HL-60 (cell line): ENCODE results near the gene SEPTIN5.

Experiments used
- DNase-seq, 2 experiments: peaks; one replicate each; pipeline ENCODE4 v3.0.0-alpha.2; 2010 to 2020; ENCODE audit warnings: low read depth in 1 of 2, low spot score in 1 of 2
- H3K27ac ChIP-seq: fragments of 250-450 bp; sonication (Bioruptor Pico); replicated peaks from 2 replicates; pipeline ENCODE4 v1.5.1; 2020; ENCODE audit warnings: mild to moderate bottlenecking, moderate library complexity
- H3K27me3 ChIP-seq: fragments of 250-450 bp; sonication (Bioruptor Pico); 2 replicates; pipeline ENCODE4 v1.5.1; 2021; ENCODE audit warnings: mild to moderate bottlenecking, moderate library complexity; ENCODE audit not compliant: insufficient read depth, poor library complexity, severe bottlenecking
- H3K4me3 ChIP-seq: replicated peaks from 2 replicates; pipeline ENCODE4 v1.5.1; 2011; ENCODE audit warnings: mild to moderate bottlenecking, control low read depth, low read length; ENCODE audit not compliant: insufficient read depth
- CTCF ChIP-seq: IDR thresholded peaks from one replicate; pipeline ENCODE4 v1.5.1; 2011; ENCODE audit warnings: low read length, control low read depth, inconsistent platforms; ENCODE audit not compliant: insufficient read depth
- GABPA ChIP-seq: IDR thresholded peaks from 2 replicates; pipeline ENCODE4 v1.6.1; 2012; ENCODE audit warnings: low read depth
- POLR2AphosphoS5 ChIP-seq: IDR thresholded peaks from 2 replicates; pipeline ENCODE4 v1.6.1; 2012; ENCODE audit warnings: low read depth
- SPI1 ChIP-seq: IDR thresholded peaks from 2 replicates; pipeline ENCODE4 v1.6.1; 2012; ENCODE audit warnings: low read depth, mild to moderate bottlenecking, borderline replicate concordance
- TF ChIP-seq, protein P1 (sequence below): IDR thresholded peaks from 2 replicates; pipeline ENCODE4 v1.6.1; 2012; ENCODE audit warnings: low read depth; ENCODE audit not compliant: insufficient replicate concordance

SEPTIN5 gene

DNA sequence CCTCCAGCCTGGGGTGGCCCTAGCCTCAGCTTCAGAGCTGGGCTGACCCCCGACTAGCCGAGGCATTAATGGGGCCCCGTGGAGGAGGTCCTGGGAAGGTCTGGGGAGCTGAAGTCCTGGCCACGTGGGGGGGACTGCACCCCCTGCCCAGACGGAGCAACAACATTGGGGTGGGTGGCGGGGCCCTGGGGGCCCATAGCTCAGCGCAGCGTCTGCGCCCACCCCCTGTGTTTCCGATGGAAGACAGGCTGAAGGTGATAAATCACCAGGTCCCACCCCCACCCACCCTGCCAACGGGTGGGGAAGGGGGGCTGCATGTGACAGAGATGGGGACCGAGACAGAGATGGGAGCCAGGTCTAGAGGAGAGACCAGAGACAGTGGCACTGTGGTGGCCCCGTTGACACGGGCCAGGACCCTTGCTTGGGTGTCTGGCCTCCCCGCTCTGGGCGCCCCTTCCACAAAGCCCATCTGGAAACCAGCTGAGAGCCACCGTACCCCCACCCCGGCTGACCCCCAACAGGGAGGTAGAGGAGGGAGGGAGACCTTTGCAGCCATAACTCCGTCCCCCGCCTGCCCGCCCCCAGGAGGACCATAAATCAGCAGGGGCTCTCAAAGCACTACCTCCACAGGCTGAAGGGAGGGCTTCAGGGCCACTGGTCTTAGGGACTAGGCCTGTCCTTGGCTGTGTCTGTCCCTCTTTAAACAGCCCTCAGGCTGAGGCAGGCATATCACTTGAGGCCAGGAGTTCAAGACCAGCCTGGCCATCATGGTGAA, 17.2 kb downstream of the SEPTIN5 start:
- DNase-seq = no peak
- Histone ChIP-seq H3K27ac (no peak overlapping the region), H3K27me3 (no peaks in the 10 kb centered on the region), H3K4me3 (no peak overlapping the region)
- TF ChIP-seq SPI1 (no peak), GABPA (no peak)

- Histone ChIP-seq H3K27ac (no peak overlapping the region), H3K27me3 (no peaks in the 10 kb centered on the region), H3K4me3 (no peak overlapping the region)
- DNase-seq = no peak
- TF ChIP-seq, protein P1, sequence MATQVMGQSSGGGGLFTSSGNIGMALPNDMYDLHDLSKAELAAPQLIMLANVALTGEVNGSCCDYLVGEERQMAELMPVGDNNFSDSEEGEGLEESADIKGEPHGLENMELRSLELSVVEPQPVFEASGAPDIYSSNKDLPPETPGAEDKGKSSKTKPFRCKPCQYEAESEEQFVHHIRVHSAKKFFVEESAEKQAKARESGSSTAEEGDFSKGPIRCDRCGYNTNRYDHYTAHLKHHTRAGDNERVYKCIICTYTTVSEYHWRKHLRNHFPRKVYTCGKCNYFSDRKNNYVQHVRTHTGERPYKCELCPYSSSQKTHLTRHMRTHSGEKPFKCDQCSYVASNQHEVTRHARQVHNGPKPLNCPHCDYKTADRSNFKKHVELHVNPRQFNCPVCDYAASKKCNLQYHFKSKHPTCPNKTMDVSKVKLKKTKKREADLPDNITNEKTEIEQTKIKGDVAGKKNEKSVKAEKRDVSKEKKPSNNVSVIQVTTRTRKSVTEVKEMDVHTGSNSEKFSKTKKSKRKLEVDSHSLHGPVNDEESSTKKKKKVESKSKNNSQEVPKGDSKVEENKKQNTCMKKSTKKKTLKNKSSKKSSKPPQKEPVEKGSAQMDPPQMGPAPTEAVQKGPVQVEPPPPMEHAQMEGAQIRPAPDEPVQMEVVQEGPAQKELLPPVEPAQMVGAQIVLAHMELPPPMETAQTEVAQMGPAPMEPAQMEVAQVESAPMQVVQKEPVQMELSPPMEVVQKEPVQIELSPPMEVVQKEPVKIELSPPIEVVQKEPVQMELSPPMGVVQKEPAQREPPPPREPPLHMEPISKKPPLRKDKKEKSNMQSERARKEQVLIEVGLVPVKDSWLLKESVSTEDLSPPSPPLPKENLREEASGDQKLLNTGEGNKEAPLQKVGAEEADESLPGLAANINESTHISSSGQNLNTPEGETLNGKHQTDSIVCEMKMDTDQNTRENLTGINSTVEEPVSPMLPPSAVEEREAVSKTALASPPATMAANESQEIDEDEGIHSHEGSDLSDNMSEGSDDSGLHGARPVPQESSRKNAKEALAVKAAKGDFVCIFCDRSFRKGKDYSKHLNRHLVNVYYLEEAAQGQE = no peak
- TF ChIP-seq POLR2AphosphoS5 = no peak
- no peak for TF ChIP-seq SPI1
- no peak for TF ChIP-seq CTCF
- no peak for TF ChIP-seq GABPA
Measured at GRCh38 chr22:19732403-19733113, 18.3 kb downstream of the SEPTIN5 start.

GRCh38 chr22:19733755-19734154, 19.5 kb downstream of the SEPTIN5 start:
- H3K27ac ChIP-seq = no peak overlapping the region
- TF ChIP-seq POLR2AphosphoS5 = no peak
- TF ChIP-seq SPI1 = no peak
- no peak for TF ChIP-seq CTCF
- no peak for TF ChIP-seq GABPA
- TF ChIP-seq, protein P1 = no peak
- DNase-seq = no peak
- no peaks in the 10 kb centered on the region for H3K27me3 ChIP-seq
- no peak overlapping the region for H3K4me3 ChIP-seq

GRCh38 chr22:19734163-19734562, 19.9 kb downstream of the SEPTIN5 start:
- DNase-seq = no peak
- no peak for TF ChIP-seq CTCF
- TF ChIP-seq SPI1 = no peak
- no peak for TF ChIP-seq GABPA
- Histone ChIP-seq H3K27me3 (no peaks in the 10 kb centered on the region), H3K4me3 (no peak overlapping the region), H3K27ac (no peak overlapping the region)
